GM19397 (cell line): ENCODE data around the gene ENOX1.
"Not testable (repeated sequence)": the region's sequence is repeated elsewhere in the genome, so short reads cannot be mapped to it uniquely, and the experiment has no call there.

Experiments
- ATAC-seq: cut with Tn5 transposase; IDR thresholded peaks from one replicate; pipeline ENCODE4 v1.9.1; 2021; ENCODE audit warnings: mild to moderate bottlenecking, moderate library complexity; ENCODE audit not compliant: unreplicated experiment

Gene ENOX1

DNA sequence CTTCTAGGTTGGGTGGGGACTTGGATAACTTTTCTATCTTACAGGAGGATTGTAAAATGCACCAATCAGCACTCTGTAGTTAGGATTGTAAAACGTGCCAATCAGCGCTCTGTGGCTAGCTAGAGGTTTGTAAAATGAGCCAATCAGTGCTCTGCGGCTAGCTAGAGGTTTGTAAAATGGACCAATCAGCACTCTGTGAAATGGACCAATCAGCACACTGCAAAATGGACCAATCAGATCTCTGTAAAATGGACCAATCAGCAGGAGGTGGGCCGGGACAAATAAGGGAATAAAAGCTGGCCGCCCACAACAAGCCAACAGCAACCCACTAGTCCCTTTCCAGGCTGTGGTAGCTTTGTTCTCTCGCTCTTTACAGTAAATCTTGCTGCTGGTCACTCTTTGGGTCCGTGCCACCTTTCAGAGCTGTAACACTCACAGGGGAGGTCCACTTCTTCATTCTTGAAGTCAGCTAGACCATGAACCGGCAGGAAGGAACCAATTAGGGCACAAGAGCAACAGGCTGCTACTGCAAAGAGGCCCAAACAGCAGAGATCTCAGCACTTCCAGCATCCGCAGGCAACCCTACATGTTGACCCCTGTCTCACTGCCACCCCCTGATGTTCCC, 606.6 kb downstream of the ENOX1 start:
- ATAC-seq: no peak

DNA sequence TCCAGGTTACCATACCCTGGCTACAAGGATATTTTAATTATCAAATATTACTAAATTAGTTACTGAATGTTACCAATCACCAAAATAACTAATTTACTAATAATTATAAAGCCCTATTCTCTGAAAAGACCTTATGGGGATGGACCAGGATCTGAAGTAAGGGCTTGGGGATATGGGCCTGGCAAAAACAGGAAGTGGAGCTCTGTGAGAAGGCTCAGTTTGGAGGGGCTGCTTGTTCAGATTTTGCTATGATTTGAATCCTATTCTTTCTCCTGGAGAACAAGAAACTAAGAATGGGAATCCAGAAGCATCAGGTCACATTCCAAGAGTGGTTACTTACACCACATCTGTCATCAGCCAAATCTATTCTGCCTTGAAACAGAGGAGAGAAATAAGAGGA, 615.3 kb downstream of the ENOX1 start:
- no peak for ATAC-seq

GRCh38 chr13:43170506-43170905, 616.3 kb downstream of the ENOX1 start:
- no peak for ATAC-seq

DNA sequence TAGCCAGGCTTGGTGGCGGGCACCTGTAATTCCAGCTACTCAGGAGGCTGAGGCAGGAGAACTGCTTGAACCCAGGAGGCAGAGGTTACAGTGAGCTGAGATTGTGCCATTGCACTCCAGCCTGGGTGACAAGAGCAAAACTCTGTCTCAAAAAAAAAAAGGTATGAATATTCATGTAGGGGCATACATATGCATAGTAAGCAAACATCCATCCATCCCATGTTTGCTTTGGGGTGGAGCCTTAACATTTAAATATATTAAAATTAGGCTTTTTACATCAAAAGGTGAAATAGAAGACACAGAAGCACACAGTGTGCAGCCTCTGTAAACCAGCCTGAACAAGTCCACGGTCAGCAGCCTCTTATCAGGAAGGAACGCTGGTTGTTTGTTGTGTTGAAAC, 618.3 kb downstream of the ENOX1 start:
- ATAC-seq: not testable (repeated sequence)

DNA sequence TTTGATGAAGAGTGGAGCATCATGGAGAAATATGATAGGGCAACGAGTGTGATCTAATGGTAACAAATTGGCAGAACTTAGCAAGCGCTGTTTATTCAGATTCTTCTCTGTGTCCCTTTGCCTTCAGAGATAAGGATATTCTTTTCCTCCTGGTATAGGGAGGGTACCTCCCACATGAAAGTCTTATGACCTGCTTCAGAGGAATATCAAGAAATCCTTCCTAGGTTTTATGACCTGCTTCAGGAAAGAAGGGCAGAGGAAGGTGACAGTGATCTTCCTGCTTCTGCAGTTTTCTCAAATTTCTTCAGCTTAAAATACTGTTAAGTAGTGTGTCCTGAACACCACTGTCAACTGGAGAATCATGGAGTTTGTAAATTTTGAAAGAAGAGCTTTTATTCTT, 619.0 kb downstream of the ENOX1 start:
- no peak for ATAC-seq

DNA sequence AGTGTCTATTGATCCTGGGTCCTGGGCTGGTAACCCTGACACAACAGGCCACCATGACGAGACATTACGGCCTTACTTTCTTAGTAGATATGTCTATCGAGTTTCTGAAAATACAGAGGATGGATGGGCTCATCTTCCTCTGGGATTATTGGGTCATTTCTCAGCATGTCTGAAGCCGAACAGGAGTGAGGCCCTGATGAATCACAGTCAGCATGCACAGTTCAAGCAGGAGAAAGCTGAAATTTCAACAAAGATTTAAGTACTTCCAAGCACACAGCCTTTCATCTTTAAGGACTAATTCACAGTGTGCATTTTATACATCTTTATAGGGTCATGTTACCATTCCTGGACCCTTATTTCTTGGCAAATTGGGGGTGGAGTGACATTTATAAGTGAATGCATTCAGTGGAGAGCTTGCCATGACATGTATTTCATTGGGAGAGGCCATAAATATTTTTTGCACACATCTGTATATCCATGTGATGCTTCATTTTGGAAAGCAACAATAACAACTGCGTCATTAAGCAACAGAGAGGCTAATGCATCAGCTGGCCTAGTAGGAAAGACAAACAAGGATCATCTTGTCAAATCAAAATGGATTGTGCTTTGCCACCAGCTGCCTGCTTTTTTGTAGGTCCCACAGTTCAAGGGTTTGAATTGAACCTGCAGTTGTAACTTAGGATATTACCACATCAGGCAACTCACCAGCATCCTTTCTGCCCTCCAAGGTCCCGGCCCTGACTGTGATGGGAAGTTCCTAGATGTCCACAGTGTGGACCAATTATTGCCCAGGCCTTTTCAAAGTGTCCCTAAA, 619.9 kb downstream of the ENOX1 start:
- ATAC-seq: no peak
